H1 (cell line): Measurements from ENCODE around the gene NFIA. TPM values are rescaled to one million over a fixed set of nuclear protein-coding genes. Genes with fewer than 3 reads are reported as not detected.

Source experiments
- CTCF ChIA-PET: fragments of 300-600 bp; sonication (Branson Sonifier 250); formaldehyde crosslinking; loops from one replicate; lab custom pipeline; 2021; ENCODE audit not compliant: partially characterized antibody; lab: Charles Lee
- POLR2A ChIA-PET: fragments of 300-600 bp; sonication (Branson Sonifier 250); formaldehyde crosslinking; loops from one replicate; lab custom pipeline; 2021; ENCODE audit warnings: inconsistent platforms; ENCODE audit not compliant: partially characterized antibody; lab: Charles Lee
- DNase-seq, 2 experiments: peaks; one replicate each; pipeline versions ENCODE4 v3.0.0 to v3.0.0-alpha.2; 2010 to 2022; ENCODE audit warnings: low spot score in 2 of 2, low read depth in 1 of 2, mixed read lengths in 1 of 2
- FAIRE-seq: peaks from 2 replicates; lab custom pipeline; 2011; peaks lifted over from hg19 to GRCh38; lab: Jason Lieb, UNC
- H2AFZ ChIP-seq: 2 replicates; pipeline ENCODE4 v1.8.1; 2012; ENCODE audit warnings: low read length, inconsistent platforms
- H2AK5ac ChIP-seq: 2 replicates; pipeline ENCODE4 v1.6.1; 2013; ENCODE audit warnings: low read depth, low read length
- H2BK120ac ChIP-seq: replicated peaks from 2 replicates; pipeline ENCODE3; 2013; ENCODE audit warnings: low read depth, low read length, inconsistent platforms
- H2BK12ac ChIP-seq: 2 replicates; pipeline ENCODE4 v1.6.1; 2013; ENCODE audit warnings: low read depth, low read length
- H2BK15ac ChIP-seq: 2 replicates; pipeline ENCODE4 v1.6.1; 2013; ENCODE audit warnings: low read length
- H2BK20ac ChIP-seq: 2 replicates; pipeline ENCODE4 v1.6.1; 2013; ENCODE audit warnings: low read length
- H2BK5ac ChIP-seq: 2 replicates; pipeline ENCODE4 v1.6.1; 2013; ENCODE audit warnings: low read depth, low read length
- H3K14ac ChIP-seq: 2 replicates; pipeline ENCODE4 v1.6.1; 2013; ENCODE audit warnings: inconsistent platforms; ENCODE audit not compliant: insufficient read length
- H3K18ac ChIP-seq: 2 replicates; pipeline ENCODE4 v1.6.1; 2013; ENCODE audit warnings: low read length; ENCODE audit errors: extremely low read depth
- H3K23ac ChIP-seq: 2 replicates; pipeline ENCODE4 v1.6.1; 2013; ENCODE audit warnings: inconsistent platforms; ENCODE audit not compliant: insufficient read length
- H3K23me2 ChIP-seq: 2 replicates; pipeline ENCODE4 v1.6.1; 2013; ENCODE audit warnings: low read depth, low read length
- H3K27ac ChIP-seq: 2 replicates; pipeline ENCODE4 v1.6.1; 2011; ENCODE audit warnings: low read depth, low read length, inconsistent platforms
- H3K27me3 ChIP-seq, 4 experiments: replicated peaks in 1 of 4; 1 replicate in 1 of 4; 2 replicates in 3 of 4; pipeline versions ENCODE4 v1.6.1 to v1.8.1; 2011 to 2013; ENCODE audit warnings: low read length in 3 of 4, mild to moderate bottlenecking in 3 of 4, inconsistent platforms in 2 of 4, mixed read lengths in 2 of 4, moderate library complexity in 1 of 4; ENCODE audit not compliant: control insufficient read depth in 3 of 4, insufficient read depth in 3 of 4; ENCODE audit errors: extremely low read depth in 1 of 4
- H3K36me3 ChIP-seq, 4 experiments: 2 replicates each; pipeline versions ENCODE4 v1.6.1 to v1.8.1; 2011 to 2013; ENCODE audit warnings: mild to moderate bottlenecking in 4 of 4, low read length in 3 of 4, moderate library complexity in 2 of 4, control low read depth in 1 of 4, inconsistent platforms in 1 of 4; ENCODE audit not compliant: insufficient read depth in 4 of 4, control insufficient read depth in 2 of 4
- H3K4ac ChIP-seq: replicated peaks from 2 replicates; pipeline ENCODE3; 2013; ENCODE audit warnings: low read length, low read depth, mixed read lengths, inconsistent platforms; ENCODE audit not compliant: insufficient read length
- H3K4me1 ChIP-seq, 4 experiments: replicated peaks in 1 of 4; 1 replicate in 1 of 4; 2 replicates in 3 of 4; pipeline versions ENCODE4 v1.6.1 to v1.8.1; 2011 to 2013; ENCODE audit warnings: low read length in 3 of 4, inconsistent platforms in 2 of 4, mixed read lengths in 1 of 4; ENCODE audit not compliant: insufficient read depth in 4 of 4, control insufficient read depth in 3 of 4
- H3K4me2 ChIP-seq, 2 experiments: 2 replicates each; pipeline versions ENCODE4 v1.6.1 to v1.8.1; 2011 to 2013; ENCODE audit warnings: low read depth in 2 of 2, low read length in 2 of 2, control low read depth in 1 of 2, inconsistent platforms in 1 of 2, mild to moderate bottlenecking in 1 of 2; ENCODE audit not compliant: insufficient read depth in 1 of 2
- H3K4me3 ChIP-seq, 4 experiments: fragments of 200-600, 300-600 bp in 1 of 4; sonication (generic), shearing (Covaris generic), sonication (Bioruptor Twin) in 1 of 4; 2 replicates each; pipeline versions ENCODE4 v1.5.1 to v1.8.1; 2011 to 2016; ENCODE audit warnings: low read length in 4 of 4, low read depth in 3 of 4, control low read depth in 2 of 4, inconsistent platforms in 2 of 4, mild to moderate bottlenecking in 2 of 4, mixed read lengths in 1 of 4, moderate library complexity in 1 of 4; ENCODE audit not compliant: insufficient read depth in 2 of 4; ENCODE audit errors: extremely low read depth in 1 of 4
- H3K56ac ChIP-seq: replicated peaks from 2 replicates; pipeline ENCODE3; 2013; ENCODE audit warnings: low read depth, mild to moderate bottlenecking, mixed read lengths, low read length, inconsistent platforms; ENCODE audit not compliant: insufficient read length
- H3K79me1 ChIP-seq: 2 replicates; pipeline ENCODE4 v1.6.1; 2013; ENCODE audit warnings: low read depth, low read length, control low read depth
- H3K79me2 ChIP-seq, 2 experiments: 2 replicates each; pipeline versions ENCODE4 v1.6.1 to v1.8.1; 2012 to 2013; ENCODE audit warnings: low read length in 2 of 2, mild to moderate bottlenecking in 2 of 2, inconsistent platforms in 1 of 2; ENCODE audit not compliant: insufficient read depth in 2 of 2, control insufficient read depth in 1 of 2
- H3K9ac ChIP-seq, 4 experiments: replicated peaks in 1 of 4; 1 replicate in 1 of 4; 2 replicates in 3 of 4; pipeline versions ENCODE4 v1.6.1 to v1.8.1; 2011 to 2013; ENCODE audit warnings: low read depth in 3 of 4, low read length in 3 of 4, control low read depth in 2 of 4, mild to moderate bottlenecking in 2 of 4, moderate library complexity in 2 of 4, inconsistent platforms in 1 of 4; ENCODE audit errors: extremely low read depth in 1 of 4
- H3K9me3 ChIP-seq, 2 experiments: 2 replicates each; pipeline versions ENCODE4 v1.6.1 to v1.8.1; 2012 to 2013; ENCODE audit warnings: mild to moderate bottlenecking in 2 of 2, moderate library complexity in 2 of 2, control low read depth in 1 of 2, inconsistent platforms in 1 of 2, low read depth in 1 of 2, low read length in 1 of 2, mixed read lengths in 1 of 2; ENCODE audit not compliant: insufficient read depth in 2 of 2
- H4K20me1 ChIP-seq, 2 experiments: replicated peaks in 1 of 2; 2 replicates each; pipeline versions ENCODE3 to v1.8.1; 2011 to 2013; ENCODE audit warnings: inconsistent platforms in 2 of 2, low read length in 2 of 2, mild to moderate bottlenecking in 1 of 2; ENCODE audit not compliant: insufficient read depth in 2 of 2, control insufficient read depth in 1 of 2
- H4K5ac ChIP-seq: 2 replicates; pipeline ENCODE4 v1.6.1; 2013; ENCODE audit warnings: low read length, low read depth, mixed read lengths, inconsistent platforms; ENCODE audit not compliant: insufficient read length
- H4K8ac ChIP-seq: 2 replicates; pipeline ENCODE4 v1.8.0; 2013; ENCODE audit warnings: mild to moderate bottlenecking, moderate library complexity, low read length, inconsistent platforms; ENCODE audit not compliant: insufficient read depth; ENCODE audit errors: extremely low read depth
- H4K91ac ChIP-seq: replicated peaks from 2 replicates; pipeline ENCODE3; 2013; ENCODE audit warnings: low read length, mixed read lengths, inconsistent platforms; ENCODE audit not compliant: insufficient read length
- CBX5 ChIP-seq: fragments of 300-800, 300-1000 bp; sonication (generic); IDR thresholded peaks from 2 replicates; pipeline ENCODE4 v1.7.1; 2016; ENCODE audit warnings: antibody characterized with exemption, low read length, low read depth
- CEBPB ChIP-seq: IDR thresholded peaks from 2 replicates; pipeline ENCODE4 v1.6.1; 2012; ENCODE audit warnings: low read depth, low read length
- GABPA ChIP-seq: IDR thresholded peaks from 2 replicates; pipeline ENCODE4 v1.6.1; 2011; ENCODE audit warnings: mild to moderate bottlenecking, low read length, moderate library complexity, borderline replicate concordance; ENCODE audit not compliant: insufficient read depth
- HDAC6 ChIP-seq: IDR thresholded peaks from one replicate; pipeline ENCODE4 v1.7.1; 2012; ENCODE audit warnings: low read depth, mild to moderate bottlenecking, inconsistent platforms, low read length, moderate library complexity
- KDM5A ChIP-seq: fragments of 200-600 bp; IDR thresholded peaks from 2 replicates; pipeline ENCODE4 v1.7.1; 2012; ENCODE audit warnings: mild to moderate bottlenecking, low read length, inconsistent platforms, mixed read lengths
- POLR2AphosphoS5 ChIP-seq: IDR thresholded peaks from 2 replicates; pipeline ENCODE4 v1.6.1; 2011; ENCODE audit warnings: low read depth, low read length
- SP2 ChIP-seq: IDR thresholded peaks from 2 replicates; pipeline ENCODE4 v1.6.1; 2012; ENCODE audit warnings: mild to moderate bottlenecking, low read length, inconsistent platforms
- ZNF274 ChIP-seq: IDR thresholded peaks from 2 replicates; pipeline ENCODE4 v1.7.0; 2012; ENCODE audit warnings: low read length, borderline replicate concordance; ENCODE audit errors: extremely low read depth
- WGBS, 2 experiments: shearing (Covaris generic) in 1 of 2; methylation state at CpG; one replicate each; pipeline versions ENCODE4 v1.1.6 to v1.1.7; 2013 to 2015; ENCODE audit warnings: low lambda C conversion rate in 2 of 2, mixed read lengths in 2 of 2, inconsistent platforms in 1 of 2, low coverage in 1 of 2, missing lambda C conversion rate in 1 of 2; ENCODE audit not compliant: insufficient replicate concordance in 2 of 2, insufficient coverage in 1 of 2, insufficient read length in 1 of 2; ENCODE audit errors: extremely low coverage in 1 of 2, missing lambda C conversion rate in 1 of 2; 5-methylcytosine and 5-hydroxymethylcytosine counted together
- polyA plus RNA-seq, 7 experiments: library from polyadenylated mRNA; depleted of rRNA in 3 of 7; stranded (reverse) in 5 of 7; unstranded in 2 of 7; fragments of >200 nt in 5 of 7; fragments of 200-250 nt in 2 of 7; gene quantifications; 1 replicate in 5 of 7; 2 replicates in 1 of 7; 4 replicates in 1 of 7; pipeline versions ENCODE4 v1.2.1 to v1.2.3, GENCODE V29; 2011 to 2013; ENCODE audit warnings: missing spikeins in 2 of 7, mixed read lengths in 2 of 7
- total RNA-seq: library from RNA; stranded (reverse); fragmentation: NEBNext Ultra II Directional; extraction: Animal tissue kit (Norgen Biotek cat#: 25700); gene quantifications from 2 replicates; pipeline ENCODE4 v1.2.1, GENCODE V29; 2021
- TF ChIP-seq, protein P1 (sequence below): IDR thresholded peaks from 2 replicates; pipeline ENCODE4 v1.6.1; 2011; ENCODE audit warnings: low read length, improper control_type of control experiment
- TF ChIP-seq, protein P2 (sequence below), 3 experiments: IDR thresholded peaks; 1 replicate in 2 of 3; 2 replicates in 1 of 3; pipeline versions ENCODE4 v1.5.1 to v1.6.1; 2011; ENCODE audit warnings: low read length in 3 of 3, mild to moderate bottlenecking in 3 of 3, inconsistent platforms in 2 of 3, low read depth in 1 of 3, moderate library complexity in 1 of 3; ENCODE audit not compliant: insufficient read depth in 1 of 3; ENCODE audit errors: control extremely low read depth in 1 of 3

Gene NFIA
- total and polyA plus RNA-seq, 2 of the 8 experiments (the other 6 are each of a cell fraction or from before 2014, with no cell fraction given), result 1.8 to 2.3 TPM

DNA sequence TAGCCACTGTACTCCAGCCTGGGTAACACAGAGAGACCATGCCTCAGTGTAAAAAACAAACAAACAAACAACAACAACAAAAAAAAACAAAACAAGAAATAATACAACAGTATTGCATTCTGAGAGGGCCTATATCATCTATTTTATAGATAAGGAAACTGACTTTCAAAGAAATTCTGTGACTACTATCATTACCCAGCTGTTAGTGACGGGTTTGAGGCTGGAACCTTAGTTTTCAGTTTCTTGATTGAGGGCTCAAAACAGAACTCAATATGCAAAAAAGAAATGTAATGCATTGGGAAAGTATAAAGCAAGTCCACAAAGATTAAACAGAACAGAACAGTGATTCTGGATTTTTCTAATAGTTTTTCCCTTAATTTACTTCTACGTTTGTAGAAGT is 149.4 kb downstream of the NFIA start:
- H3K36me3 ChIP-seq, result no peaks in the 10 kb centered on the region
- no peaks in the 10 kb centered on the region for H3K27me3 ChIP-seq
- H4K5ac ChIP-seq, result no peak overlapping the region
- H2BK12ac ChIP-seq, result no peak overlapping the region
- H3K14ac ChIP-seq, result no peak overlapping the region
- 91% methylated on average over 2 of the region's 2 CpGs; no CpG with 5 or more reads in 1 of the 2 experiments for WGBS, 2 experiments
- H2BK15ac ChIP-seq, result no peak overlapping the region
- H4K20me1 ChIP-seq, result no peaks in the 10 kb centered on the region
- no peaks in the 10 kb centered on the region for H3K23me2 ChIP-seq
- H2BK20ac ChIP-seq, result no peak overlapping the region
- no peak overlapping the region for H2BK120ac ChIP-seq
- TF ChIP-seq POLR2AphosphoS5, result no peak
- no peak for TF ChIP-seq CBX5
- no peak for TF ChIP-seq CEBPB
- no peak for TF ChIP-seq KDM5A
- TF ChIP-seq GABPA, result no peak
- TF ChIP-seq, protein P1, sequence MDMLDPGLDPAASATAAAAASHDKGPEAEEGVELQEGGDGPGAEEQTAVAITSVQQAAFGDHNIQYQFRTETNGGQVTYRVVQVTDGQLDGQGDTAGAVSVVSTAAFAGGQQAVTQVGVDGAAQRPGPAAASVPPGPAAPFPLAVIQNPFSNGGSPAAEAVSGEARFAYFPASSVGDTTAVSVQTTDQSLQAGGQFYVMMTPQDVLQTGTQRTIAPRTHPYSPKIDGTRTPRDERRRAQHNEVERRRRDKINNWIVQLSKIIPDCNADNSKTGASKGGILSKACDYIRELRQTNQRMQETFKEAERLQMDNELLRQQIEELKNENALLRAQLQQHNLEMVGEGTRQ, result no peak
- no peak for TF ChIP-seq SP2
- TF ChIP-seq ZNF274, result no peak
- no peak for TF ChIP-seq HDAC6
- TF ChIP-seq, protein P2, sequence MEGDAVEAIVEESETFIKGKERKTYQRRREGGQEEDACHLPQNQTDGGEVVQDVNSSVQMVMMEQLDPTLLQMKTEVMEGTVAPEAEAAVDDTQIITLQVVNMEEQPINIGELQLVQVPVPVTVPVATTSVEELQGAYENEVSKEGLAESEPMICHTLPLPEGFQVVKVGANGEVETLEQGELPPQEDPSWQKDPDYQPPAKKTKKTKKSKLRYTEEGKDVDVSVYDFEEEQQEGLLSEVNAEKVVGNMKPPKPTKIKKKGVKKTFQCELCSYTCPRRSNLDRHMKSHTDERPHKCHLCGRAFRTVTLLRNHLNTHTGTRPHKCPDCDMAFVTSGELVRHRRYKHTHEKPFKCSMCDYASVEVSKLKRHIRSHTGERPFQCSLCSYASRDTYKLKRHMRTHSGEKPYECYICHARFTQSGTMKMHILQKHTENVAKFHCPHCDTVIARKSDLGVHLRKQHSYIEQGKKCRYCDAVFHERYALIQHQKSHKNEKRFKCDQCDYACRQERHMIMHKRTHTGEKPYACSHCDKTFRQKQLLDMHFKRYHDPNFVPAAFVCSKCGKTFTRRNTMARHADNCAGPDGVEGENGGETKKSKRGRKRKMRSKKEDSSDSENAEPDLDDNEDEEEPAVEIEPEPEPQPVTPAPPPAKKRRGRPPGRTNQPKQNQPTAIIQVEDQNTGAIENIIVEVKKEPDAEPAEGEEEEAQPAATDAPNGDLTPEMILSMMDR (IDR thresholded peaks at IDR 0.05; ENCODE audit: control extremely low read depth in 1 of 3, insufficient read depth in 1 of 3, low read depth in 1 of 3, low read length in 3 of 3), result no peak
- H3K4me2 ChIP-seq, result no peak overlapping the region
- no peak for FAIRE-seq
- H2BK5ac ChIP-seq, result no peak overlapping the region
- H2AK5ac ChIP-seq, result no peak overlapping the region
- H3K23ac ChIP-seq, result no peak overlapping the region
- H4K91ac ChIP-seq, result no peak overlapping the region
- no peaks in the 10 kb centered on the region for H3K9me3 ChIP-seq
- no peak overlapping the region for H3K4ac ChIP-seq
- no peak overlapping the region for H3K56ac ChIP-seq
- H3K27ac ChIP-seq, result no peak overlapping the region
- no peak overlapping the region for H3K9ac ChIP-seq
- H2AFZ ChIP-seq, result no peak overlapping the region
- no peak for DNase-seq
- H3K4me1 ChIP-seq, result peaks cover 0 to 4% (median 0%) of the 10 kb centered on the region in 4 experiments; a peak in 1 of 7 replicates
- no peak overlapping the region for H3K18ac ChIP-seq
- ChIA-PET POLR2A (no interaction called here), CTCF (interaction anchor here (0.9 to 1.6 kb wide), 3 partner anchors 10 to 105 kb away, joined by 3 to 4 read pairs (median 3); no protein-coding TSS in a partner anchor)
- no peak overlapping the region for H4K8ac ChIP-seq
- no peak overlapping the region for H3K4me3 ChIP-seq
- no peaks in the 10 kb centered on the region for H3K79me2 ChIP-seq
- no peaks in the 10 kb centered on the region for H3K79me1 ChIP-seq
